ENCODE results near the gene FGFR1OP2. TPM values are rescaled to one million over a fixed set of nuclear protein-coding genes. Genes with fewer than 3 reads are reported as not detected.

The FGFR1OP2 gene
- total RNA-seq, 1 donor from 2014 or later: 39.2 TPM

- Histone ChIP-seq H3K36me3 (ENCODE audit: insufficient read depth, low read length) (peaks cover 2% of the 10 kb centered on the region), H3K4me2 (ENCODE audit: low read length) (no peak overlapping the region), H3K9ac (ENCODE audit: low read length) (no peak overlapping the region), H3K4me3 (ENCODE audit: insufficient read depth, low read depth, low read length) (no peak overlapping the region), H3K27me3 (ENCODE audit: insufficient read depth, low read length) (no peaks in the 10 kb centered on the region), H2AFZ (ENCODE audit: low read depth, low read length) (no peak overlapping the region), H3K79me2 (ENCODE audit: insufficient read depth, low read length) (peaks cover 20% of the 10 kb centered on the region), H3K4me1 (ENCODE audit: insufficient read depth, low read length) (no peaks in the 10 kb centered on the region), H4K20me1 (ENCODE audit: insufficient read depth, low read length) (peaks cover 22% of the 10 kb centered on the region), H3K9me3 (ENCODE audit: insufficient read depth, low read depth, low read length) (no peaks in the 10 kb centered on the region), H3K27ac (ENCODE audit: low read depth, low read length) (no peak overlapping the region)
- Mint-ChIP-seq H3K36me3 (ENCODE audit: low read depth, unreplicated experiment) (peaks cover 17% of the 10 kb centered on the region), H3K27me3 (ENCODE audit: low read depth, unreplicated experiment) (no peaks in the 10 kb centered on the region), H3K4me1 (ENCODE audit: low read depth, unreplicated experiment) (peaks cover 17% of the 10 kb centered on the region), H3K9me3 (ENCODE audit: unreplicated experiment) (no peaks in the 10 kb centered on the region), H3K4me3 (ENCODE audit: unreplicated experiment) (no peak overlapping the region), H3K27ac (ENCODE audit: unreplicated experiment) (no peak overlapping the region)
- TF ChIP-seq EZH2 (IDR thresholded peaks at IDR 0.05; ENCODE audit: insufficient read depth, low read length) (no peak), CTCF (IDR thresholded peaks at IDR 0.05; ENCODE audit: insufficient read depth, low read depth, low read length) (no peak)
- no peak for DNase-seq (ENCODE audit: low read depth)
- no peak for FAIRE-seq
Observed at GRCh38 chr12:27002141-27002540, 63.9 kb downstream of the FGFR1OP2 start.

- H3K27ac Mint-ChIP-seq (ENCODE audit: unreplicated experiment): no peak overlapping the region
- no peaks in the 10 kb centered on the region for H3K4me1 ChIP-seq (ENCODE audit: insufficient read depth, low read length)
- no peak overlapping the region for H3K4me3 ChIP-seq (ENCODE audit: insufficient read depth, low read depth, low read length)
- no peak for DNase-seq (ENCODE audit: low read depth)
- H3K27me3 Mint-ChIP-seq (ENCODE audit: low read depth, unreplicated experiment): no peaks in the 10 kb centered on the region
- H3K27me3 ChIP-seq (ENCODE audit: insufficient read depth, low read length): no peaks in the 10 kb centered on the region
- no peak overlapping the region for H3K9ac ChIP-seq (ENCODE audit: low read length)
- FAIRE-seq: no peak
- H3K36me3 ChIP-seq (ENCODE audit: insufficient read depth, low read length): no peaks in the 10 kb centered on the region
- H3K4me1 Mint-ChIP-seq (ENCODE audit: low read depth, unreplicated experiment): peaks cover 17% of the 10 kb centered on the region
- H3K9me3 ChIP-seq (ENCODE audit: insufficient read depth, low read depth, low read length): no peaks in the 10 kb centered on the region
- H4K20me1 ChIP-seq (ENCODE audit: insufficient read depth, low read length): peaks cover 22% of the 10 kb centered on the region
- no peak overlapping the region for H2AFZ ChIP-seq (ENCODE audit: low read depth, low read length)
- peaks cover 29% of the 10 kb centered on the region for H3K79me2 ChIP-seq (ENCODE audit: insufficient read depth, low read length)
- H3K4me3 Mint-ChIP-seq (ENCODE audit: unreplicated experiment): no peak overlapping the region
- no peak overlapping the region for H3K27ac ChIP-seq (ENCODE audit: low read depth, low read length)
- H3K4me2 ChIP-seq (ENCODE audit: low read length): no peak overlapping the region
- TF ChIP-seq EZH2 (IDR thresholded peaks at IDR 0.05; ENCODE audit: insufficient read depth, low read length) (no peak), CTCF (IDR thresholded peaks at IDR 0.05; ENCODE audit: insufficient read depth, low read depth, low read length) (no peak)
- no peaks in the 10 kb centered on the region for H3K9me3 Mint-ChIP-seq (ENCODE audit: unreplicated experiment)
- peaks cover 14% of the 10 kb centered on the region for H3K36me3 Mint-ChIP-seq (ENCODE audit: low read depth, unreplicated experiment)
Observed at GRCh38 chr12:27003421-27004381, 65.4 kb downstream of the FGFR1OP2 start.

- H3K27me3 Mint-ChIP-seq (ENCODE audit: low read depth, unreplicated experiment): no peaks in the 10 kb centered on the region
- TF ChIP-seq CTCF (IDR thresholded peaks at IDR 0.05; ENCODE audit: insufficient read depth, low read depth, low read length) (no peak), EZH2 (IDR thresholded peaks at IDR 0.05; ENCODE audit: insufficient read depth, low read length) (no peak)
- H3K27me3 ChIP-seq (ENCODE audit: insufficient read depth, low read length): no peaks in the 10 kb centered on the region
- no peak overlapping the region for H3K4me2 ChIP-seq (ENCODE audit: low read length)
- DNase-seq (ENCODE audit: low read depth) (no peak), FAIRE-seq (no peak)
- H3K4me1 Mint-ChIP-seq (ENCODE audit: low read depth, unreplicated experiment): peaks cover 24% of the 10 kb centered on the region
- H3K4me3 Mint-ChIP-seq (ENCODE audit: unreplicated experiment): no peak overlapping the region
- H3K36me3 Mint-ChIP-seq (ENCODE audit: low read depth, unreplicated experiment): peaks cover 9% of the 10 kb centered on the region
- no peak overlapping the region for H2AFZ ChIP-seq (ENCODE audit: low read depth, low read length)
- H4K20me1 ChIP-seq (ENCODE audit: insufficient read depth, low read length): peaks cover 14% of the 10 kb centered on the region
- no peak overlapping the region for H3K27ac ChIP-seq (ENCODE audit: low read depth, low read length)
- no peaks in the 10 kb centered on the region for H3K4me1 ChIP-seq (ENCODE audit: insufficient read depth, low read length)
- peaks cover 45% of the 10 kb centered on the region for H3K79me2 ChIP-seq (ENCODE audit: insufficient read depth, low read length)
- no peaks in the 10 kb centered on the region for H3K9me3 ChIP-seq (ENCODE audit: insufficient read depth, low read depth, low read length)
- H3K36me3 ChIP-seq (ENCODE audit: insufficient read depth, low read length): no peaks in the 10 kb centered on the region
- no peak overlapping the region for H3K4me3 ChIP-seq (ENCODE audit: insufficient read depth, low read depth, low read length)
- no peak overlapping the region for H3K9ac ChIP-seq (ENCODE audit: low read length)
- H3K9me3 Mint-ChIP-seq (ENCODE audit: unreplicated experiment): no peaks in the 10 kb centered on the region
- peak overlapping the region; percentile 11 for H3K27ac Mint-ChIP-seq (ENCODE audit: unreplicated experiment)
Observed at GRCh38 chr12:27005495-27005894, 67.2 kb downstream of the FGFR1OP2 start.

Measured in astrocyte (in vitro differentiated cells and primary cell).